ENCODE measurements around the gene DMBX1.

DMBX1 gene

DNA sequence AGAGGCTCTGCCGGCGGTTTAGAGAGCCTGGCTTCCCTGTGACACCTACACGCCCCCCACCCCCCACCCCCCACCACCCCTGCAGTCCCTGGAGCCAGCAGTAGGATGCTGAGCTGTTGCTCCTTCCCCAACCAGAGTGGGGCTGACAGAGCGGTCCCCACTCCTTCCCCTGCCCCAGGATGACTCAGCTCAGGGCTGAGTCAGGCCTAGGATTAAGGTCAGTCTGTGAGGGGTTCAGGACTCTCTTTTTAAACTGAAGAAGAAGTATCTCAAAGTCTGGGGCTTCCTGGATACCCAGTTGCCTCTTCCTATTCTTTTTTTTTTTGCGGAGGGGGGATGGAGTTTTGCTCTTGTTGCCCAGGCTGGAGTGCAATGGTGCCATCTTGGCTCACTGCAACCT is 19.1 kb downstream of the DMBX1 start:
- DNase-seq: no peak

DNA sequence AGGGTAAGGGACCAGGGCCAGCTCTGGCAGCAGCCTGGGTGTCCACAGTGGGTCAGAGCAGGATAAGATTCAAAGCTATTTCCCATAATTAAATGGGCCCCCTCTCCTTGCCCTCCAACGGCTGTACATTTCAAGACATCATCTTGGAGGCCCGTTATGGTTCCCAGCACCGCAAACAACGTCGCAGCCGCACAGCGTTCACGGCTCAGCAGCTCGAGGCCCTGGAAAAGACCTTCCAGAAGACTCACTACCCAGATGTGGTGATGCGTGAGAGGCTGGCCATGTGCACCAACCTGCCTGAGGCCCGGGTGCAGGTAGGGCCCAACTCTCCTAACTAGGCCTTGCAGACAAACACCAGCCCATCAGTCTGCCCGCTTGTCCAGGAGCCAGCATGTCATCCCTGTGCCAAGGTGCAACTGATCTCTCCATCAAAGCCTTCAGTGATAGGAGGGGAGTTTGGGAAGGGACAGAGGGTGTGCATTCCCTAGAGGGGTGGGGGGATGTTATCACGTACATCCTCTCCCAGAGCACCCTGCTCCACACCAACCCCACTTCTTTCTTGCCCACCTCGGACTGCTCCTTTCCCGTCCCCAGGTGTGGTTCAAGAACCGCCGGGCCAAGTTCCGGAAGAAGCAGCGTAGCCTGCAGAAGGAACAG is 20.8 kb downstream of the DMBX1 start:
- DNase-seq: no peak

DNA sequence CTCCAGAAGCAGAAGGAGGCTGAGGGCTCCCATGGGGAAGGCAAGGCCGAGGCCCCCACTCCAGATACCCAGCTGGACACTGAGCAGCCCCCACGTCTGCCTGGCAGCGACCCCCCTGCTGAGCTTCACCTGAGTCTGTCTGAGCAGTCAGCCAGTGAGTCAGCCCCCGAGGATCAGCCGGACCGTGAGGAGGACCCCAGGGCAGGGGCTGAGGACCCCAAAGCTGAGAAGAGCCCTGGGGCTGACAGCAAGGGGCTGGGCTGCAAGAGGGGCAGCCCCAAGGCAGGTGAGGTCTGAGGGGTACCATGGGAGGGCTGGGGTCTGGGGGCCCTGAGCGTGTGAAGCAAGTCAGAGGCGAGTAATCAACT is 21.3 kb downstream of the DMBX1 start:
- no peak for DNase-seq

DNA sequence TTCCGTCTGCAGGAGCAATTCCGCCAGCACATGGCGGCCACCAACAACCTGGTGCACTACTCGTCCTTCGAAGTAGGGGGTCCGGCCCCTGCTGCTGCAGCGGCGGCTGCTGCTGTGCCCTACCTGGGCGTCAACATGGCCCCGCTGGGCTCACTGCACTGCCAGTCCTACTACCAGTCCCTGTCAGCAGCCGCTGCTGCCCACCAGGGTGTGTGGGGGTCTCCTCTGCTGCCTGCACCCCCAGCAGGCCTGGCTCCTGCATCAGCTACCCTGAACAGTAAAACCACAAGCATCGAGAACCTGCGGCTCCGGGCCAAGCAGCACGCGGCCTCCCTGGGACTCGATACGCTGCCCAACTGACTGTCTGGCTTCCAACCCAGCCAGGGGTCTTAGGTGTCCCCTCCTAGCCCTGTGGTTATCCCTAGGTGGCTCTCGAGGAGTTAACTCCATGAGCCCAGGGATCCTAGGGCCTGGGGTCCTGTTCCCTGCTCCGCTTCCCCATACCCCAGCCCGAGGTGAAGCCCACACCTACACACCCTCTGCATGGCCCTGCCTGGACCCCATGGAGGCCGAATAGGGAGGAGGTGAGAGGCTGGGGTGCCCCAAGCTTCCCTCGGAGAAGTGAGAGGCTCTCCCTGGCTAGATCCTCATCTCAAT is 22.6 kb downstream of the DMBX1 start:
- no peak for DNase-seq

DNA sequence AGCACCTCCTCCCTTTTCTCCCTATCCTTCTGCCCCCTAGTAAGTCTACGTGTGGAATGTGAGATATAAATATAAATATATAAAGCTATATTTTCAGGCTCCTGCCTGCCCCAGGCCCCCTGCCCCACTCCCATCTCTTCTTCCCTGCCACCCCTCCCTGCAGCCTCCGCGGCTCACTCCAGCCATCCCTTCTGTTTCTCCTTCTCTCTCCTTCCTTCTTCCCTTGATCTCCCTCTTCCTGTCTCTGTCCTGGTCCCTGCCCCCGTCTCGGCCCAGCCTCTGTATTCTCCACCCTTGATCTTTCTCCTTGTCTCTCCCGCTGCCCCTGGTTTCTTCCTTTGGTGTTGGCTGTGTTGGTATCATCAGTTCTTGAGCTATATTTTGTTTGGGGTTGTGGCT is 23.2 kb downstream of the DMBX1 start:
- DNase-seq: no peak

DNA sequence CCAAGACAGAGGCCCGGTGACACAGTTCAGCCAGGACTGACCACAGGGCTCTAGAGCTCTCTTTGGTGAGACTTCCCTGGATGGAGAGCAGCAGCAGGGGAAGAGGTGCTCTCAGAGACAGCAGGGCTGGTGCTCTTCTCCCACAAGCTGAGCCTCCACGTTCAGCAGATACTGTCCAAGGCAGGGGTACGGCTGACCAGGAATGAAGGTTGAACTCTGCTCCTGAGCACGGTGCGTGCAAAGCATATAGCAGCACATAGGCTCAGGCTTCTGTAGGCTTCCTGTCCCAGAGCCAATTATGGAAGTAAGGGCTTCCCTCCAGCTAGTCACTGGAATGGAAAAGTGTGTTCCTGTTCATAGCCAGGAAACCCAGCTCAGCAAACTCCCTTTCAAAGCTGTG is 23.9 kb downstream of the DMBX1 start:
- DNase-seq: no peak

DNA sequence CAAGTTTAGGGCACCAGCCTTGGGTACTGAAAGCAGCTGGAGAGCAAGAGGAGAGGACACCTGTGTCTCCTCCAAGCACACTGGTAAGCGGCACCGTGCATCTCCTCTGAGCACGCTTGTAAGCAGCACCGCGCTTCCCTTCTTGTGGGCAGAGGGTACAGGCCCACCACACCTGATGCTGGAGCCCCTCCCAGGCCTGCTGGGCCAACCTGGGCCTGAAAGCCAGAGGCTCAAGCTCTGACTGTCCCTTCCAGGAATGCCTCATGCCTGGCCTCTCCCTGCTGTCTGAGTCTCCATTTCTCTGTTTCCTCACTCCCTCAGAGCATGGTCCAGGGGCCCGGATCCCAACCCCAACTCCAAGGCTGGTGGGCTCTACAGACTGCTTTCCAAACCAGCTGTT is 25.9 kb downstream of the DMBX1 start:
- DNase-seq: no peak

DNA sequence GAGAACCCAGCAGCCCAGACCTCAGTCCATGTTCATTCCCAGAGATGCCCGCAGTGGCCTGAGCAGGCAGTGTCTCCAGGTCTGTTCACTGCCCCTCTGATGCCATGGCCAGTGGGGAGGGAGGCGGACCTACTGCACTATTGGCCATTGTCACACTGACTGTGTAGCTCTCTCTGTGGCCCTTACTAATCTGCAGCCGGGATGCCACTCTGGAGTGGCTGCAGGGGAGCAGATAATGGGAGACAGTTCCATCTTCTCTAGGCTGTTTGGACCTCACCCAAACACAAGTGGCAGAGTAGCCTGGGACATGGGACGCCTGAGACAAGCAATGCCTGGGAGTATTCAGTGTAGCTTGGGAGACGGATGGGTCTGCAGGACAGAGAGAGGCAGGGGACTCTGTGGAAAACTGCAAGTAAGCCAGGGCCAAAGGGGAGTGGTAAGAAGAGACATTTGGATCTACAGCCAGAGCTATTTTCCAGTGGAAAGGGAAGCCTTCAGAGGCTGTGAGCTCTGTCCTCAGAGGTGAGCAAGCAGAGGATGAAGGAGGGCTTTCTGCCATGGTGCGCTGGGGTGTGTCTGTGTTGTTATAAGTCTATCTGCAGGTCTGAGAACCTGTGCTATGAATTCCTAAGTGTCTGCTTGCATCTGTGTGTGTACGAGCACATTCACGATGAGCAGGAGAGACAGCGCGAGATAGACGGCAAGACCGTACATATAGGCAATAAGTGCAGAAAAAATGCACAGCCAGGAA is 26.7 kb downstream of the DMBX1 start:
- no peak for DNase-seq

DNA sequence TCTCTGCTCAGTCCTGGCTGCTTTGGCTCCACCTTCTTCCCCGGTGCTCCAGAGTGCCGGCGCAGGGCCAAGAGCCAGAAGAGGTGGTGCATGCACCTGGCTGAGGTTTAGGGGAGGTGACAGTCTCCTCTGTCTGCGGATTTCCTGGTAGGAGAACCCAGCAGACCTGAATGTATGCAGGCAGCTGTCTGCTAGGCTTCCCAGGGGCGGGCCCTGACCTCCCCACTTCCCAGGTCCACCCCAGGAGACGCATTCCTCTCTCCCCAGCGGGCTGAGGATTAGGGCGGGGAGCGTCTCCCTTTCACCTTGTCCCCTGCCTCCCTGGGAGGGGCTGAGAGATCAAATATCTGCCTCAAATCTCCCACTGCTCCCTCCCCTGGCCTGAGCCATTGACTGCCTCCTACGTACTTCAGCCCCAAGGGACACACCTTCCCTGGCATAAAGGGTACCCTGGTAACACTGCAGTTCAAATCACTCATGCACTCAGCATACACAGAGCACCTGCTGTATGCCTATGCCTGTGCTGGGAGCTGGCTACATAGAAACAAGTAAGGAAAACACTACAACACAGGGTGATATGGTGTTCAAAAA is 27.5 kb downstream of the DMBX1 start:
- no peak for DNase-seq

DNA sequence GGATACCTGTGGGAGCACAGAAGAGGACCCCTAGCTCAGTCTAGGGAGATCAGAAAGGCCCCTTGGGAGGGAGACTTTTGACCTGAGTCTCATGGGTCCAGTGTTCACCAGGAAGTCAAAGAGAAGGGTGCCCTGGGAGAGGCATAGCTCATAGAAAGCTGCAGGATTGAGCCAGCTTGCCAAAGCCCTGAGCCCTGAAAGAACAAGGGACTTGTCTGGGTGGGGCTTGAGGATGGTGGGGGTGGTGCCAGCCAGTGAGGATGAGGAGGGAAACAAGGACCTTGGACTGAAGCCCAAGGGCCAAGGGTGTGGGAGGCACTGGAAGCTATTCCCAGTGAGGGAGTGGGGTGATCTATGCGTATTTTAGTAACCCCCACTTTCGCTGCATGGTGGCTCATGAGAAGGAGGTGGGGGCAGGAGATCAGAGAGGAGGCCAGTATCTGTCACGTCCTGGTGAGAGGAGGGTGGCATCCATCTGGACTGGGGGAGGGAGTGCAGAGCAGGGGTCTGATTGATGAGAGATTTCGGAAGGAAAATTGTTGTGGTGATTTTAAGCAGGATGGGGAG is 28.4 kb downstream of the DMBX1 start:
- DNase-seq: no peak

DNA sequence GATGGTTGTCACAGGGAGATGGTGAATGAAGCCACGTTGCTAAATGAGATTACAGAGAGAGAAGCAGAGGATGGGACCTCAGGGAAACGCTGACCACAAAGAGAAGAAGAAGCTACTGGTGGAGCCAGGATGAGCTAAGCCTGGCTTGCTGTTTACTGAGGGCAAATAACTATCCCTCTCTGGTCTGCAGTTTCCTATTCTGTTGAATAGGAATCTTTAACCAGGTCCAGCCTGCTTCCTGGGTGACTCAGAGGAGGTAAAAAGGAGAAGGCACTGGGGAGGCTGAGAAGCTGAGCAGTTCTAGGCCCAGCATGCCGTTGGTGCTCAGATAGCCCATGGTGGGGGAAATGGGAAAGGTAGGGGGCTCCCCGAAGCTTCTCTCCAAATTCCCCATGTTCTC is 29.6 kb downstream of the DMBX1 start:
- DNase-seq: no peak

DNA sequence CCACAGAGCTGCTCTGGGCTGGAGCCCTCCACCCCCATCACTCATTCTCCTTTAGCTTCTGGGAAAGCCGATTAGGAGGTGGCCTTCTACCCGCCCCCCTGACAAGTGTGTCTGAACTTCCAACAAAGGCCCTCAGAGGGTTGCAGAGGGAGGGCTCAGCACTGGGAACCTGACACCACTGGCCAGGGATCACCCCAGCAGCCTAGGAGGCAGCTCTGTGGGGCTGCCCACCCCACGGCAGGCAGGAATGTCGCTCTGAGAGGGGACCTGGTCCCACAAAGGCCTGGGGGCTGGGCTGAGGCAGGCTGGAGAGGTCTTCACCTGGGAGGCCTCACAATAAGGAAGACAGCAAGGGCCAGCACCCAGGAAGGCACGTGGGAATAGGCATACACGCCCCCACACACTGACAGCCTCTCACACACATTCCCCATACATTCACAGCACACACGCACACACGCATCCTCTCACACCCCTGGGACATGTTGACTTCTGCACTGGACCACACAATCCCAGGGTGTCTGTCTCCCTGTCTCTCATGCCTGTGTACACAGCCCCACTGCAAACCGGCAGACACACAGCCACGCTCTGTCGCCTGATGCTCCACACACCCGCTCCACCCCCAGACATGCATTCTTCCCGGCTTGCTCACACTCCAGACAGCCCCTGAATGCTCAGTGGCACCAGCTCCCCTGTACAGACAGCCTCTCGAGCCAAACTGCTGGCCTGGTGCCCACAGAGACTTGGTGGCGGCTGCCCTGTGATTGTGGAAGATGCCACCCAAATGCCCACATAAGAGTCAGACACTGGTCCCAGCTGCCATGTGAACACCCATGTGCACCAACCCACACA is 30.7 kb downstream of the DMBX1 start:
- DNase-seq: no peak

DNA sequence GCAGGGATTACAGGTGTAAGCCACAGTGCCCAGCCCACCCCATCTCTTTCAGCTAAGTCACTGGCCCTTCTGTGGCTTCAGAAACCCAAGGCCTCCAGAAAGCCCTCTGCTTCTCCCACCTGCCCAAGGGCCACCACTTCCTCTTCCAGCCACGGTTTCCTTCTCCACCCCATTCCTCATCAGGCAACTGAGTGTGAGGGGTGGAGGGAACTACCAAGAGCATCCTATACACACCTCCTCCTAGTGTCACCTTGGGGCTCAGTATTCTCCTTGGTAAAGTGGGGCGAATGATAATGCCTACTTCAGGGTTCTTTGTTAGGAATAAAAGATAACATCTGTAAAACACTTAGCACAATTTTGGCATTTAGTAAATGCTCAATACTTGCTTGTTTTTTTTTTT is 31.8 kb downstream of the DMBX1 start:
- no peak for DNase-seq

DNA sequence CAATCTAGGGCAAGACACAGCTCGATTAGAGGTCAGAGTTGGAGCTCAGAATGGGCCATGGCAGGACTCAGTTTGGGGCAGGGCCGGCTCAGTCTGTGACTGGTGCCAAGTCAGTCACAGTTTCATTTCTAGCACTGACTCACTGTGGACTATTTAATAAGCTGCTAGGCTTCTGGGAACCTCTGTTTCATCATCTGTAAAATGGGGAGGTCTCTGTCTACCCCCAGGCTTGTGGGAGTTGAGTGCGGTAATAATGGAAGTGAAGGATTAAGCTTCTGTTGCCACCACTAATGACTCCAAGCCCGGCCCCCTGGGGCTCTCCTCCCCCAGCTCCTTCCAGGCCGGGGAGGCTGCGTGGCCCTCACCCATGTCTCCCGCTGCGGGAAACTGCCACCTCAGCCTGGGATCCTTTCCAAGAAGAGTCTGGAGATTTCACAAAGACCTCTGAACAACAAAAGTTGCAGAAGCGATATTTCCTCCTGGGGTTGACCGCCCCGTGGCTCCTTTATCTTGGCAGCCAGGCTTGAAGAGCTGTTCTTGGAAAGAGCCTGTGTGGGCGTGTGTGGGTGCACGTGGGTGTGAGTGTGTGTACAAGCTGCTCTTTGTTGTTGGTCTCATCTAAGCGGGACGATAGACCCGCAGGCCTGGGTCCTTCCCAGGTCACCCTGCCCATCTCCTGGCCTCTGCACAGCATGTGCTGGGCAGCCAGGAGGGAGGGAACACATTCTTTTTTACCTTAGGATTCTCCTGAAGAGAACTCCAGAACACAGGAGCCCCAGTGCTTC is 32.7 kb downstream of the DMBX1 start:
- no peak for DNase-seq

DNA sequence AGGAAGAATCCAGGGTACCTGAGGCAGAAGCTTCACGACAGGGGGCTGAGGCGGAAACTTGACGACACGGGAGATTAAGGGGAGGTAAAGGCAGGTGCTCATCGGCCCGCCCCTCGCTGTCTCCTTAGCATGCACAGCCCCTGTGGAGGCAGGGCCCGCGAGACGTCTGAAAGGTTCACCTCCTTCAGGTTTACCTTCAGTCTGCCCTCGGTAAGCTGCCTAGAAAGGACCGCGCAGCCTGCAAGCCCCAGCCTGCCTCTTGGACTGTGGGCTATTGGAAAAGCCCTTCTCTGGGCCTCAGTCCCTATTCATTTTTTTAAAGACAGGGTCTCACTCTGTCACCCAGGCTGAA is 33.3 kb downstream of the DMBX1 start:
- DNase-seq: no peak

DNA sequence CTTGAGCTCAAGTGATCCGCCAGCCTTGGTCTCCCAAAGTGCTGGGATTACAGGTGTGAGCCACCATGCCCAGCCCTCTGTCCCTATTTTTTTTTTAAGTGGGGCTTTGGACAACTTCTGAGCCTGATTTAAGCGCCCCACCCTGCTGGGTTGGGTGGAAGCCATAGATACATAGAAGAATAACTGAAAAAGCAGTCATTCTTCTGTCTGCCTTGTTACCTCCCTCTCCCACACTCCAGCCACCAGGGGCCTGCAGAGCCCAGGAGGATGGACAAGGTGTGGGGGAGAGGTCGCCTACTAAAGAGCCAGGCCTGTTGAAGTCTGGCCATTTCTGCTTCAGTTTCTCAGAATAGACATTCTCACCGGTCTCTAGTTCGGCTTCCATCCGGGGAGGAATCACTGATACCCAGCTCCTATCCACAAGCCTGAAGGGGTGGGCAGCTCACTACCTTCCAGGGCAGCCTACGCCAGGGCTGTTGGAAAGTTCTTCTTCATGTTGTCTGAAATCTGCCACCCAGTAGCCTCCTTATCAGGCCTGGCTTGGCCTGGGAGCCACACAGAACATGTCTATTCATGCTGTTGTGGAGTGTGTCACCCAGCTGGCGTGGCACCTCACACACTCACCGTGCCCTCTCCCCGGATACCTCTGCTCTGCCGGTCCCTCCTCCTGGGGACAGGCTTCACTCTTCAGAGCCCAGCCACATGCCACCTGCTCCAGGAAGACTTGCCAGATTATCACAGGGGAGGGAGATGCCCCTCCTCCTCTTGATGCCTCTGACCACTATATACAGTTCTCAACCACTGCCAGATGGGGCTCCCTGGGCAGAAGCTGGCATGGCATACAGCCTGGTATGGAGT is 34.1 kb downstream of the DMBX1 start:
- no peak for DNase-seq

DNA sequence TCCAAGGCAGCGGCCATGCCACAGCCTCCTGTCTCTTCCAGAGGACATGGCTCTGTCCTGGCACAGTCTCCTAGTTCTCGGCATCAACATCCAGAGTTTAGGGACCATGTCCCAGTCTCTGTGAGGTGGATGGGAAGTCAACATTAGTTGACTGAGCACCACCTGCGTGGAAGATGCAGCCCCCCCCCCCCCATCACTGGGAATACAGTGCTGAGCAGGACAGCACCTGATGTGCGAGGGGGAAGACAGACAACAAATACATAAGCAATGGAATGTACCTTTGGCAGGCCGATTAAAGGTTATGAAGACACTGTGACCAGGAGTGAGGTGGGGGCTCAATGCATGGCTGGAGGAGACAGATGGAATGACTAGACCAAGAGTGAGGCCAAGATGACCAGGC is 35.2 kb downstream of the DMBX1 start:
- DNase-seq: no peak

DNA sequence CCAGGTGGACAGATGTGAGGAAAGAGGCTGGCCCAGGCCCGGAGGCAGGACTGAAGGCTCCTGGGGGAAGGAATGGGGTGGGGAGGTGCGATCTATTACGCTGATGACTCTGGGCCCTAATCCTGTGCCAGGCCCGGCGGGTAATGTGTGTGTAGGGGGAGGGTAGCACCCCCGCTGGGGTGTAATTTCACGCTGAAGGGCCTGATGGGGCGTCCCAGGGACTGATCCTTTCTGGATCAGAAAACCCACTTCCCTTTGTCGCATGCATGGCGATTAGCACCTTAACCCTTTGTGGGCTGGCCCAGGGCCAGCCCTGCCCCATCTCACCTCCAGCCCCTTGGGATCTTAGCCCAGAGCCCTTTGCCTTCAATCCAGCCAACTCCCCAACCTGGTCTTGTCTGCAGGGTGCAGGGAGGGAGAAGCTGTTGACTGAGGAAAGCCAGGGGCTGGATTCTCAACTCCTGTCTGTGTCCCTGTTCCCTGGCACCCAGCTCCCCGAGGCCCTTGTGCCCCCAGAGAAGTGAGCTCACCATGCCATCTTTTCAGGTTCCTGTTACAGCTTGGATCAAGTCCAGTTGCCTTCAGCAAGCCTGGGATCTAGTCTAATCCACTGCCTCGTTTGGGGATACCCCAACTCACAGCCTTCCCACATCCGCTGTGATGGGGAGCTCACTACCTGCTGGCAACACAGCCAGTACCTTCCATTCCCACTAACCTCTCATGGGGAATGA is 35.8 kb downstream of the DMBX1 start:
- no peak for DNase-seq

DNA sequence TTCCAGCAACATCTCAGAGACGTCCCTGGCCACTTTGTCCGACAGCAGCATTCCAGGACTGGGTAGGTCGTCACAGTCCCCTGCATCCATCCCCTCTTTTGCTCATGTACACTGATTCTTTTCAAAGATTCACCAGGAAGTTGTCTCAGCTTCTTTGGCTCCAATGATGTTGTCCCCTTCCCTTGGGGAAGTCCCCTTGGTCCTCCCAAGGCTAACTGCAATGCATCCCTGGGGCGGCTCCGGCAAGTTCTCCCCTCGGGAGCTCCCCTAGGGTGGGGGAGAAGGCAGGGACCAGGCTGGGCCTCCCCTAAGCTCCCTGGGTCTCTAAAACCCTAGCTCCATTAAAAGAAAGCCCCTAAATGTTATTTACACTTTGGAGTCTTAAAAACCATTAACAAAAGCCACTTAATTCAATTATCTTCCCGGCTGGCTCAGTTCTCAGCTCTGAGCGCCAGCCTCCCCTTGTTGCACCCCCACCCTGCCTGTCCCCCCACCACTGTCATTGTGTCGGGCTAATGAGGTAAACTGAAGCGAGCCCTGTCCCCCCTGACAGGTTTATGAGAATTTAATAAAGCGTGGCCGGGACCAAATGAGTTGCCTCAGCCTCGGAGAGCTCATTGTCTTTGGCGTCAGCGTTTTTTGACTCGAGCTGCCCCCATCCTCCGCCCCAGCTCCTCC is 36.5 kb downstream of the DMBX1 start:
- DNase-seq: no peak
